Spinal cord (tissue), 10 donors: Measurements from ENCODE around the gene NFU1. TPM values are rescaled to one million over a fixed set of nuclear protein-coding genes. Genes with fewer than 3 reads are reported as not detected.

Experiments
- DNase-seq, 6 donors: peaks; one replicate each; pipeline versions ENCODE4 v3.0.0 to v3.0.0-alpha.2; 2013 to 2015; ENCODE audit warnings: low spot score in 6 of 6, low read depth in 4 of 6
- H3K27ac ChIP-seq: one replicate; pipeline ENCODE4 v1.5.1; 2013; ENCODE audit warnings: low read depth, low read length, control low read depth
- H3K27me3 ChIP-seq: one replicate; pipeline ENCODE4 v1.6.1; 2013; ENCODE audit warnings: low read length; ENCODE audit not compliant: control insufficient read depth, insufficient read depth
- H3K36me3 ChIP-seq: one replicate; pipeline ENCODE4 v1.6.1; 2013; ENCODE audit warnings: low read length; ENCODE audit not compliant: control insufficient read depth, insufficient read depth
- H3K4me1 ChIP-seq: one replicate; pipeline ENCODE4 v1.6.1; 2013; ENCODE audit warnings: low read length; ENCODE audit not compliant: control insufficient read depth, insufficient read depth
- H3K4me3 ChIP-seq: one replicate; pipeline ENCODE4 v1.5.1; 2013; ENCODE audit warnings: low read depth, low read length, control low read depth
- H3K9me3 ChIP-seq: one replicate; pipeline ENCODE4 v1.6.1; 2013; ENCODE audit warnings: low read length; ENCODE audit not compliant: control insufficient read depth, insufficient read depth
- WGBS: methylation state at CpG from one replicate; pipeline ENCODE4 v1.1.5; 2013; ENCODE audit warnings: missing lambda C conversion rate; ENCODE audit not compliant: insufficient coverage; 5-methylcytosine and 5-hydroxymethylcytosine counted together
- polyA plus RNA-seq, 2 donors: library from polyadenylated mRNA; unstranded; fragments of 120-200 nt; gene quantifications; one replicate each; pipeline ENCODE4 v1.2.1, GENCODE V29; 2013; ENCODE audit not compliant: insufficient read length in 2 of 2
- total RNA-seq, 2 donors: library from RNA; depleted of rRNA in 1 of 2; stranded (reverse); fragments of 120-200 nt in 1 of 2; fragments of >200 nt in 1 of 2; gene quantifications; one replicate each; pipeline versions ENCODE4 v1.2.3 to v1.2.4, GENCODE V29; 2013 to 2014
- donor health status: healthy.

The NFU1 gene
- total and polyA plus RNA-seq, 4 donors = 41.6 to 74.4 (median 71.6) TPM

DNA sequence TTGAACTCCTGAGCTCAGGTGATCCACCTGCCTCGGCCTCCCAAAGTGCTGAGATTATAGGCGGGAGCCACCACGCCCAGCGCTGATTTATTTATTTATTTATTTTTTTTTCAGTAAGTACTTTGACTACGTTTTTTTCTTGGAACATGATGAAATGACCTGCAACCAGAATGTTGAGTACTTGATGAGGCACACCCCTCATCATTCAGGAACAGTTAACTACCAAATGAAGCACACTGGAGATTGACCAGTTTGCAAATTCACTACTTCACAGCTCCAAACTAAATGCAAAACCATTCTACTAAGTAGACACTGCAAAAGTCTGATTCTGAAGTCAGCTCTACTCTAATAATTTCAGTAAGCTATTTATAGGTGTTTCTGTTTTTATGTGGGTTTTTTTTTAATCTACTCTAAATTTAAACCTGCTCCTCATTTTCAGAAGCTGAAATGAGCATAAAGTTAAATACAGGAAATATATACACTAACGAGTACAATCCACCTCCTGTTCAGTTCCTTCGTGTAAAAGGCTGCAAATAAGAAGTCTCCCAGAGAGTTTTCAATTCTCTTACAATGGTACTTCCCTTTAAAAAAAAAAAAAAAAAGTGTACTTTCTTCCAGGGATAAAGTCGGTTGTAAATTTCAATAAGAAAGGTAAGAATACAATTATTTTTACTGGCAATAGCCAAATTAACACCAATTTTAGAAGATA is 51.6 kb downstream of the NFU1 start:
- Histone ChIP-seq H3K9me3 (no peaks in the 10 kb centered on the region), H3K27me3 (no peaks in the 10 kb centered on the region), H3K36me3 (no peaks in the 10 kb centered on the region), H3K27ac (no peak overlapping the region), H3K4me3 (peak overlapping the region; percentile 87), H3K4me1 (peaks cover 8% of the 10 kb centered on the region)
- WGBS = no CpG with 5 or more reads among the region's 8 CpGs
- DNase-seq = no peak

DNA sequence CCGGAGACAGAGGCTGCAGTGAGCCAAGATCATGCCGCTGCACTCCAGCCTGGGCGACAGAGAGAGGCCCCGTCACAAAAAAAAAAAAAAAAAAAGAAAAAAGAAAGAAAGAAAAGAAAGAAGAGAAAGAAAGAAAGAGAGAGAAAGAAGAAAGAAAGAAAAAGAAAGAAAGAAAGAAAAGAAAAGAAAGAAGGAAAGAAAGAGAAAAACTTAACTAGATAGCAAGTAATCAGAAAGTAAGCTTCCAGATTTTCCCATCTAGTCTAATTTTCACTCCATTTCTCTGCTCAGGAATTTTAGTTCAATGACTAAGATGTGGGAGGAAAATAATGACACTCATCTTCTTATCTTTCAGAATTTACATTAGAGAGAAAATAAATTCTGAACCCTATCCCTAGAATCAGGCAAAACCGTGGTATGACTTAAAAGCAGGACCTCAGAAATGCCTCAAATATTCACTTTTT is 52.6 kb downstream of the NFU1 start:
- H3K27ac ChIP-seq = no peak overlapping the region
- H3K9me3 ChIP-seq = no peaks in the 10 kb centered on the region
- H3K4me1 ChIP-seq = peaks cover 8% of the 10 kb centered on the region
- no peak overlapping the region for H3K4me3 ChIP-seq
- WGBS = 100% methylated on average over 1 of the region's 5 CpGs
- no peaks in the 10 kb centered on the region for H3K36me3 ChIP-seq
- no peak for DNase-seq
- no peaks in the 10 kb centered on the region for H3K27me3 ChIP-seq

DNA sequence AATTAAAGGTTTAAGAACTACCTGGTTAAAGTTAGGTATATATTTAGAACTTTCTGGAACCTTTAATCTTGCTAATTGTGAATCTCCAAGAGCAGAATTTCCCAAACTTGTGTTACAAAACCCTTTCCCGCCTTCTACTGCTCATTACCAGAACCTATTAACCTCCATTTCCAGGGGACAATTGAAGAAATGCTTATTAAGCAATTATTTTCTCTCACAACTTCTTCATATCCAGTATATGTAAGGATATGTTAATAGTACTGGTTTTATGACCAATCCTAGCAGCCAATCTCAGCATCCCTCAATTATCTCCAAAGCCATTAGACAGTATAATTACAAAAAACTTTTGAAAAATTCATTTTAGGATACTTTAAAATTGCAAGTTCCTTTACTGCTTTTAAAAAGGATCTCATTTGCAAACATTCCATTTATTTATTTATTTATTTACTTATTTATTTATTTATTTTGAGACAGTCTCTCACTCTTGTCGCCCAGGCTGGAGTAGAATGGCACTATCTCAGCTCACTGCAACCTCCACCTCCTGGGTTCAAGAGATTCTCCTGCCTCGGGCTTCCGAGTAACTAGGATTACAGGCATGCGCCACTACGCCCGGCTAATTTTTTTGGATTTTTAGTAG is 53.9 kb downstream of the NFU1 start:
- peaks cover 8% of the 10 kb centered on the region for H3K4me1 ChIP-seq
- H3K27me3 ChIP-seq = no peaks in the 10 kb centered on the region
- H3K27ac ChIP-seq = no peak overlapping the region
- no peaks in the 10 kb centered on the region for H3K36me3 ChIP-seq
- no peaks in the 10 kb centered on the region for H3K9me3 ChIP-seq
- no peak for DNase-seq
- no CpG with 5 or more reads among the region's 7 CpGs for WGBS
- H3K4me3 ChIP-seq = no peak overlapping the region

DNA sequence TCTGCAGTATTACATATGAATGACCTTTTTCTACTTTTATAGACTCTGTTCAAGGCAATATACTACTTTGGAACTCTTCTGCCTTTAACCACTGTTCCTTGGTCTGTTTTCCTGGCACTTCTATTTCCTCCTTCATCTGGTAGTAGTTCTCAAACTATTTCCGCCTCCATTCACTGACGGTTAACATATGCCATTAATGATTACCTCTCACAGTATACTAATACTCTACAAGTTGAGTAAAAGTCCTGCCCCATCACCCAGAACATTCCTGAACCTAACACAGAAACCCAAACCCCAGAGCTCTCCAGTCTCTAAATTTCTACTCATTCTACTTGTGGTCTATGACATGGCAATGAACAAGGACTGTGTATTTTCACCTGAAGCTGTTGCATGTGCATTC is 54.7 kb downstream of the NFU1 start:
- WGBS = 88% methylated on average over 2 of the region's 2 CpGs

GRCh38 chr2:69381337-69381737 is 55.9 kb downstream of the NFU1 start:
- no peak overlapping the region for H3K4me3 ChIP-seq
- H3K27ac ChIP-seq = no peak overlapping the region
- no peaks in the 10 kb centered on the region for H3K36me3 ChIP-seq
- no peak for DNase-seq
- WGBS = no CpG with 5 or more reads among the region's 1 CpG
- H3K4me1 ChIP-seq = peaks cover 4% of the 10 kb centered on the region
- H3K9me3 ChIP-seq = no peaks in the 10 kb centered on the region
- no peaks in the 10 kb centered on the region for H3K27me3 ChIP-seq

More for the DNA sequence above, 54.7 kb downstream of the NFU1 start:
- Histone ChIP-seq H3K4me3 (no peak overlapping the region), H3K27ac (no peak overlapping the region), H3K4me1 (peaks cover 4% of the 10 kb centered on the region), H3K9me3 (no peaks in the 10 kb centered on the region), H3K36me3 (no peaks in the 10 kb centered on the region), H3K27me3 (no peaks in the 10 kb centered on the region)
- DNase-seq = no peak

GRCh38 chr2:69380072-69380917 is 56.9 kb downstream of the NFU1 start:
- Histone ChIP-seq H3K4me3 (no peak overlapping the region), H3K27me3 (no peaks in the 10 kb centered on the region), H3K36me3 (no peaks in the 10 kb centered on the region), H3K27ac (no peak overlapping the region), H3K4me1 (peaks cover 3% of the 10 kb centered on the region), H3K9me3 (no peaks in the 10 kb centered on the region)
- no peak for DNase-seq
- 99% methylated on average over 8 of the region's 12 CpGs for WGBS

DNA sequence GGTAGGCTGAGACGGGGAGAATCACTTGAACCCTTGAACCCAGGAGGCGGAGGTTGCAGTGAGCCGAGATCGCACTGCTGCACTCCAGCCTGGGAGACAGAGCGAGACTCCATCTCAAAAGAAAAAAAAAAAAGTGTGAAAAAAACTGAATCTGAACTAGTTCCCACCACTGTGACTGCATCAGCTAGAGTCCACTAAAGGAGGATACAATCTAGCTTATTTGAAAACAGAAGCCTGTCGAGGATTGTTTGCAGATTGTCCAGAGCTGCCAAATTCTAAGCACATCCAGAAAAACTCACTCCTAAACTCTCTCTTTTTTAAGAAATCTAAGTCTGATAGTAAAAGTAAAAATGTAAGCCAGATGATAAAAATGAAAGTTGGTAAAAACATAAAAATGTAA is 60.8 kb downstream of the NFU1 start:
- Histone ChIP-seq H3K4me3 (no peak overlapping the region), H3K9me3 (no peaks in the 10 kb centered on the region), H3K4me1 (no peaks in the 10 kb centered on the region), H3K36me3 (peaks cover 9% of the 10 kb centered on the region), H3K27me3 (no peaks in the 10 kb centered on the region), H3K27ac (no peak overlapping the region)
- DNase-seq = no peak
- 83% methylated on average over 2 of the region's 6 CpGs for WGBS

- H3K27me3 ChIP-seq = no peaks in the 10 kb centered on the region
- no peaks in the 10 kb centered on the region for H3K9me3 ChIP-seq
- no peaks in the 10 kb centered on the region for H3K4me1 ChIP-seq
- H3K4me3 ChIP-seq = no peak overlapping the region
- 100% methylated on average over 4 of the region's 8 CpGs for WGBS
- peak in 2 of 6 donors; percentile 13 to 31 for DNase-seq
- no peak overlapping the region for H3K27ac ChIP-seq
- peaks cover 15% of the 10 kb centered on the region for H3K36me3 ChIP-seq
Observed at GRCh38 chr2:69375494-69376353, 61.5 kb downstream of the NFU1 start.

GRCh38 chr2:69372767-69373166 is 64.5 kb downstream of the NFU1 start:
- no peak overlapping the region for H3K27ac ChIP-seq
- H3K36me3 ChIP-seq = peaks cover 27% of the 10 kb centered on the region
- no peak overlapping the region for H3K4me3 ChIP-seq
- H3K9me3 ChIP-seq = no peaks in the 10 kb centered on the region
- DNase-seq = no peak
- no peaks in the 10 kb centered on the region for H3K27me3 ChIP-seq
- H3K4me1 ChIP-seq = no peaks in the 10 kb centered on the region
